Peyer's patch (tissue), 4 donors: ENCODE measurements around the gene PTPRE. TPM values are rescaled to one million over a fixed set of nuclear protein-coding genes. Genes with fewer than 3 reads are reported as not detected.

Experiments used
- DNase-seq, 3 donors: peaks; one replicate each; pipeline ENCODE4 v3.0.0-alpha.2; 2017 to 2019
- H3K27ac ChIP-seq, 4 donors: fragments of 200-600 bp; sonication (generic); one replicate each; pipeline ENCODE4 v1.5.1; 2016 to 2019
- H3K27me3 ChIP-seq, 2 donors: fragments of 200-600 bp; sonication (generic); one replicate each; pipeline ENCODE4 v1.5.1; 2019
- H3K36me3 ChIP-seq, 3 donors: fragments of 200-600 bp; sonication (generic); one replicate each; pipeline ENCODE4 v1.5.1; 2016 to 2019
- H3K4me1 ChIP-seq, 4 donors: fragments of 200-600 bp; sonication (generic); one replicate each; pipeline ENCODE4 v1.5.1; 2016 to 2019
- H3K4me3 ChIP-seq, 4 donors: fragments of 200-600 bp; sonication (generic); 1 replicate in 3 of 4; 2 replicates in 1 of 4; pipeline ENCODE4 v1.5.1; 2016 to 2019; ENCODE audit warnings: mild to moderate bottlenecking in 1 of 4
- H3K9me3 ChIP-seq, 4 donors: fragments of 200-600 bp; sonication (generic); one replicate each; pipeline ENCODE4 v1.5.1; 2016 to 2019; ENCODE audit warnings: mild to moderate bottlenecking in 1 of 4
- CTCF ChIP-seq, 6 experiments: fragments of 450-650 bp in 4 of 6; fragments of 200-600 bp in 2 of 6; sonication (generic) in 1 of 6; IDR thresholded peaks; one replicate each; pipeline ENCODE4 v1.5.1; 2017 to 2019; ENCODE audit warnings: antibody characterized with exemption in 6 of 6, mild to moderate bottlenecking in 3 of 6, moderate library complexity in 1 of 6
- POLR2A ChIP-seq, 2 donors: fragments of 450-650 bp; IDR thresholded peaks; one replicate each; pipeline ENCODE4 v1.5.1; 2017; ENCODE audit warnings: antibody characterized with exemption in 2 of 2, mild to moderate bottlenecking in 2 of 2, moderate library complexity in 2 of 2
- total RNA-seq, 4 donors: library from RNA; depleted of rRNA; stranded (reverse); fragments of >200 nt; gene quantifications; one replicate each; pipeline ENCODE4 v1.1.0, GENCODE V29; 2016

The PTPRE gene
- total RNA-seq, 4 donors from 2014 or later = 24.0 to 48.7 (median 35.4) TPM

- TF ChIP-seq CTCF (IDR thresholded peaks at IDR 0.05) (no peak), POLR2A (IDR thresholded peaks at IDR 0.05) (no peak)
- no peaks in the 10 kb centered on the region for H3K9me3 ChIP-seq
- H3K36me3 ChIP-seq = no peaks in the 10 kb centered on the region
- DNase-seq = no peak
- H3K4me3 ChIP-seq = peak overlapping the region in 3 of 4 donors; percentile 58 to 93 (median 70)
- peaks cover 0 to 17% (median 8%) of the 10 kb centered on the region in 4 donors for H3K4me1 ChIP-seq
- H3K27ac ChIP-seq = no peak overlapping the region
- no peaks in the 10 kb centered on the region for H3K27me3 ChIP-seq
Observed at GRCh38 chr10:128124813-128125403, 218.0 kb downstream of the PTPRE start.

GRCh38 chr10:128125416-128125943, 218.6 kb downstream of the PTPRE start:
- Histone ChIP-seq H3K27me3 (no peaks in the 10 kb centered on the region), H3K27ac (peak overlapping the region in 3 of 4 donors; percentile 39 to 51 (median 42)), H3K4me1 (peaks cover 0 to 17% (median 8%) of the 10 kb centered on the region in 4 donors), H3K36me3 (no peaks in the 10 kb centered on the region), H3K9me3 (no peaks in the 10 kb centered on the region), H3K4me3 (peak overlapping the region; percentile 58 to 93 (median 66))
- peak in 2 of 3 donors; percentile 63 to 65 for DNase-seq
- TF ChIP-seq POLR2A (IDR thresholded peaks at IDR 0.05) = no peak
- TF ChIP-seq CTCF (IDR thresholded peaks at IDR 0.05) = no peak

- no peaks in the 10 kb centered on the region for H3K27me3 ChIP-seq
- no peak for TF ChIP-seq CTCF (IDR thresholded peaks at IDR 0.05)
- peak in 1 of 2 donors; percentile 10 for TF ChIP-seq POLR2A (IDR thresholded peaks at IDR 0.05)
- H3K9me3 ChIP-seq = no peaks in the 10 kb centered on the region
- H3K36me3 ChIP-seq = no peaks in the 10 kb centered on the region
- H3K27ac ChIP-seq = peak within 1 kb of the TSS; percentile 25 to 51 (median 40)
- DNase-seq = peak; percentile 87 to 94 (median 93)
- H3K4me1 ChIP-seq = peaks cover 0 to 17% (median 8%) of the 10 kb centered on the region in 4 donors
- H3K4me3 ChIP-seq = peak within 1 kb of the TSS; percentile 58 to 93 (median 66)
Observed at GRCh38 chr10:128125944-128126764, 219.3 kb downstream of the PTPRE start, which contains the start of gene MKI67. Gene MKI67 (minus strand): TSS chr10:128126423. CDS start chr10:128125667, 756 bp downstream.

GRCh38 chr10:128128582-128128981, 221.7 kb downstream of the PTPRE start:
- H3K27ac ChIP-seq = no peak overlapping the region
- no peak overlapping the region for H3K4me3 ChIP-seq
- peaks cover 0 to 17% (median 8%) of the 10 kb centered on the region in 4 donors for H3K4me1 ChIP-seq
- TF ChIP-seq CTCF (IDR thresholded peaks at IDR 0.05) (no peak), POLR2A (IDR thresholded peaks at IDR 0.05) (no peak)
- H3K27me3 ChIP-seq = no peaks in the 10 kb centered on the region
- DNase-seq = no peak
- no peaks in the 10 kb centered on the region for H3K9me3 ChIP-seq
- no peaks in the 10 kb centered on the region for H3K36me3 ChIP-seq

GRCh38 chr10:128130051-128130450, 223.1 kb downstream of the PTPRE start:
- no peak for DNase-seq
- Histone ChIP-seq H3K9me3 (no peaks in the 10 kb centered on the region), H3K27me3 (no peaks in the 10 kb centered on the region), H3K36me3 (no peaks in the 10 kb centered on the region), H3K27ac (no peak overlapping the region), H3K4me3 (no peak overlapping the region), H3K4me1 (peaks cover 0 to 10% (median 8%) of the 10 kb centered on the region in 4 donors)
- no peak for TF ChIP-seq CTCF (IDR thresholded peaks at IDR 0.05)
- no peak for TF ChIP-seq POLR2A (IDR thresholded peaks at IDR 0.05)

Other genes starting within 250 kb of the PTPRE start
- gene FOXI2, start 169.9 kb upstream of the PTPRE start, total RNA-seq = under 1 TPM in 1 of 4 donors, not detected in 3; 0.83 TPM
- gene CLRN3, start 14.2 kb upstream of the PTPRE start, total RNA-seq = 100 to 1,000 TPM in 2 of 4 donors, 10 to 100 TPM in 1, 1 to 10 TPM in 1; 7.4 to 215 (median 109) TPM
- 10 to 100 TPM; 11.9 to 74.3 (median 18.9) TPM for gene MKI67, start 219.3 kb downstream of the PTPRE start, total RNA-seq